KMS-11 (cell line): Measurements from ENCODE around the gene KRTAP19-8.

Source experiments
- H2AFZ ChIP-seq: fragments of 200-600 bp; sonication (generic); 2 replicates; pipeline ENCODE4 v1.6.1; 2016; ENCODE audit warnings: antibody characterized with exemption, mixed run types, low read depth
- H3K27ac ChIP-seq: fragments of 200-600 bp; sonication (generic); 2 replicates; pipeline ENCODE4 v1.6.1; 2016; ENCODE audit warnings: mild to moderate bottlenecking, mixed run types
- H3K27me3 ChIP-seq: fragments of 200-600 bp; sonication (generic); 2 replicates; pipeline ENCODE4 v1.6.1; 2017; ENCODE audit warnings: mild to moderate bottlenecking, low read depth, mixed run types, moderate library complexity; ENCODE audit not compliant: insufficient read depth
- H3K36me3 ChIP-seq: fragments of 200-600 bp; sonication (generic); 2 replicates; pipeline ENCODE4 v1.6.1; 2017; ENCODE audit warnings: mild to moderate bottlenecking, mixed run types; ENCODE audit not compliant: insufficient read depth
- H3K4me1 ChIP-seq: fragments of 200-600 bp; sonication (generic); 2 replicates; pipeline ENCODE4 v1.6.1; 2016; ENCODE audit warnings: mild to moderate bottlenecking, low read depth, mixed run types; ENCODE audit not compliant: poor library complexity, severe bottlenecking
- H3K4me2 ChIP-seq: fragments of 200-600 bp; sonication (generic); 2 replicates; pipeline ENCODE4 v1.7.0; 2016; ENCODE audit warnings: mild to moderate bottlenecking, mixed run types
- H3K4me3 ChIP-seq: fragments of 200-600 bp; sonication (generic); IDR thresholded peaks from 2 replicates; pipeline ENCODE4 v1.6.1; 2017; ENCODE audit warnings: low read depth, low read length, mixed read lengths; ENCODE audit not compliant: insufficient read depth
- H3K79me2 ChIP-seq: fragments of 200-600 bp; sonication (generic); 2 replicates; pipeline ENCODE4 v1.6.1; 2016; ENCODE audit warnings: low read depth, mixed run types; ENCODE audit not compliant: insufficient read depth
- H3K9ac ChIP-seq: fragments of 200-600 bp; sonication (generic); 2 replicates; pipeline ENCODE4 v1.6.1; 2016; ENCODE audit warnings: mild to moderate bottlenecking, mixed run types
- H4K20me1 ChIP-seq: fragments of 200-600 bp; sonication (generic); 2 replicates; pipeline ENCODE4 v1.6.1; 2016; ENCODE audit warnings: mild to moderate bottlenecking, mixed run types; ENCODE audit not compliant: insufficient read depth
- TF ChIP-seq, protein P1 (sequence below): fragments of 200-600 bp; sonication (generic); conservative IDR thresholded peaks from 2 replicates; pipeline ENCODE4 v1.6.1; 2017; ENCODE audit warnings: low read depth, mild to moderate bottlenecking, antibody characterized with exemption, low read length, moderate library complexity, mixed read lengths

Gene KRTAP19-8, protein sequence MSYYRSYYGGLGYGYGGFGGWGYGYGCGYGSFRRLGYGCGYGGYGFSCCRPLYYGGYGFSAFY

DNA sequence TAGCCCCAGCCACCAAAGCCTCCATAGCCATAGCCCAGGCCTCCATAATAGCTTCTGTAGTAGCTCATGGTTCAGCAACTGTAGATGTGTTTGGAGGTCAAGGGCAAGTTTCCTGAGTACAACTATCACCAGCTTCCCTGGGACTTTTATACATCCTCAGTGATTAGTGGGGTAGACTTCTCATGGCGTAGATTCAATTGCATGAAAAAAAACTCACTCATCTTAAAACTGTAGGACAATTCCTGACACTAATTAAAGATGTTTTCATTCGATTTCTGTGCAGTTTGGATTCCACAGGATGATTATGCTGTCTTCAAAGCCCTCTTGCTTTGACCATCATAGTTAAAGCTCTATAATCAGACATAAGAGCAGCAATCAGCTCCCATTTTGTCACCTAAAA, at the start of gene KRTAP19-8:
Gene KRTAP19-8, minus strand, starts transcription at position 101 of the 400 bp plus-strand sequence. Its CDS starts 33 bp downstream, at position 68.
- no peak within 1 kb of the TSS for H2AFZ ChIP-seq
- H3K4me3 ChIP-seq, result no peak within 1 kb of the TSS
- TF ChIP-seq, protein P1, sequence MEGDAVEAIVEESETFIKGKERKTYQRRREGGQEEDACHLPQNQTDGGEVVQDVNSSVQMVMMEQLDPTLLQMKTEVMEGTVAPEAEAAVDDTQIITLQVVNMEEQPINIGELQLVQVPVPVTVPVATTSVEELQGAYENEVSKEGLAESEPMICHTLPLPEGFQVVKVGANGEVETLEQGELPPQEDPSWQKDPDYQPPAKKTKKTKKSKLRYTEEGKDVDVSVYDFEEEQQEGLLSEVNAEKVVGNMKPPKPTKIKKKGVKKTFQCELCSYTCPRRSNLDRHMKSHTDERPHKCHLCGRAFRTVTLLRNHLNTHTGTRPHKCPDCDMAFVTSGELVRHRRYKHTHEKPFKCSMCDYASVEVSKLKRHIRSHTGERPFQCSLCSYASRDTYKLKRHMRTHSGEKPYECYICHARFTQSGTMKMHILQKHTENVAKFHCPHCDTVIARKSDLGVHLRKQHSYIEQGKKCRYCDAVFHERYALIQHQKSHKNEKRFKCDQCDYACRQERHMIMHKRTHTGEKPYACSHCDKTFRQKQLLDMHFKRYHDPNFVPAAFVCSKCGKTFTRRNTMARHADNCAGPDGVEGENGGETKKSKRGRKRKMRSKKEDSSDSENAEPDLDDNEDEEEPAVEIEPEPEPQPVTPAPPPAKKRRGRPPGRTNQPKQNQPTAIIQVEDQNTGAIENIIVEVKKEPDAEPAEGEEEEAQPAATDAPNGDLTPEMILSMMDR, result no peak
- H3K4me1 ChIP-seq, result peaks cover 23% of the 10 kb centered on the region
- no peak within 1 kb of the TSS for H3K4me2 ChIP-seq
- H3K9ac ChIP-seq, result no peak within 1 kb of the TSS
- H3K36me3 ChIP-seq, result no peaks in the 10 kb centered on the region
- no peaks in the 10 kb centered on the region for H3K27me3 ChIP-seq
- no peak within 1 kb of the TSS for H3K27ac ChIP-seq
- no peaks in the 10 kb centered on the region for H3K79me2 ChIP-seq
- no peaks in the 10 kb centered on the region for H4K20me1 ChIP-seq

DNA sequence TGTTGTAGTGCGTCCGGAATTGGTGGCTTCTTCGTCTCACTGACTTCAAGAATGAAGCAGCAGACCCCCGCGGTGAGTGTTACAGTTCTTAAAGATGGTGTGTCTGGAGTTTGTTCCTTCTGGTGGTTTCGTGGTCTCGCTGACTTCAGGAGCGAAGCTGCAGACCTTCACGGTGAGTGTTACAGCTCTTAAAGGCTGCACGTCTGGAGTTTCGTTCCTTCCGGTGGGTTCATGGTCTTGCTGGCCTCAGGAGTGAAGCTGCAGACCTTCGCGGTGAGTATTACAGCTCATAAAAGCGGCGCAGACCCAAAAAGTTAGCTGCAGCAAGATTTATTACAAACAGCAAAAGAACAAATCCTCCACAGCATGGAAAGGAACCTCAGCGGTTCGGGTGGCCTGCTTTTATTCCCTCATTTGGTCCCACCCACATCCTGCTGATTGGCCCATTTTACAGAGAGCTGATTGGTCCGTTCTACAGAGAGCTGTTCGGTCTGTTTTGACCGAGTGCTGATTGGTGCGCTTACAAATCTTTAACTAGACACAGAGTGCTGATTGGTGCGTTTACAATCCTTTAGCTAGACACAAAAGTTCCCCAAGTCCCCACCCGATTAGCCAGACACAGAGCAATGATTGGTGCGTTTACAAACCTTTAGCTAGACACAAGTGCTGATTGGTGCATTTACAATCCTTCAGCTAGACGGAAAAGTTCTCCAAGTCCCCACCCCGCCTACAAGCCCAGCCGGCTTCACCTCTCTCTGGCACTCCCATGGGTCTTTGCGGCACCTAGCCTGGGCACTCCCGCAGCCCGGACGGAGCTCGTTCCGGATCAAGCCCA, 49.6 kb upstream of the KRTAP19-8 start:
- Histone ChIP-seq H3K36me3 (no peaks in the 10 kb centered on the region), H4K20me1 (no peaks in the 10 kb centered on the region), H3K4me3 (no peak overlapping the region), H2AFZ (no peak overlapping the region), H3K4me2 (no peak overlapping the region), H3K79me2 (no peaks in the 10 kb centered on the region), H3K27ac (no peak overlapping the region), H3K27me3 (no peaks in the 10 kb centered on the region), H3K9ac (no peak overlapping the region), H3K4me1 (no peaks in the 10 kb centered on the region)
- TF ChIP-seq, protein P1, result no peak

DNA sequence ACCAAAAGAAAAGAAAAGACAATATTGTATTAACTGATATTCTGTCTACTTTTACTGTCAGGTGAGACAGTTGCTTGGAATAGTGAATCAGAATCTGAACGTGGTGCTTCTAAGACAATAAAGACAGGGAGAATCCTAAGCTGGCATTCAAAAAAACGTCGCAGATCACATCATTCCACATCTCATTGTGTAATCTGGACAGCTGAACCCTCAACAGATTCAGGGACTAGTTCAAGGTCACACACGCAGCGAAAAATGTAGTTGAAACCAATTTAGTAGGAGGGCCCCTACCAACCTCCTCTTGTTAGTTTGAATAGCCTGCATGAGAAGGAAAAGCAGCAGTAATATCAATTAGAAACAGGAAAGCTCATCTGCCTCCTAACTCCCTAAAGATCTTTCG, 46.4 kb upstream of the KRTAP19-8 start:
- H3K4me3 ChIP-seq, result no peak overlapping the region
- H4K20me1 ChIP-seq, result no peaks in the 10 kb centered on the region
- no peaks in the 10 kb centered on the region for H3K79me2 ChIP-seq
- H2AFZ ChIP-seq, result no peak overlapping the region
- TF ChIP-seq, protein P1, result no peak
- no peak overlapping the region for H3K27ac ChIP-seq
- H3K4me1 ChIP-seq, result no peaks in the 10 kb centered on the region
- no peaks in the 10 kb centered on the region for H3K36me3 ChIP-seq
- no peak overlapping the region for H3K4me2 ChIP-seq
- no peak overlapping the region for H3K9ac ChIP-seq
- no peaks in the 10 kb centered on the region for H3K27me3 ChIP-seq

DNA sequence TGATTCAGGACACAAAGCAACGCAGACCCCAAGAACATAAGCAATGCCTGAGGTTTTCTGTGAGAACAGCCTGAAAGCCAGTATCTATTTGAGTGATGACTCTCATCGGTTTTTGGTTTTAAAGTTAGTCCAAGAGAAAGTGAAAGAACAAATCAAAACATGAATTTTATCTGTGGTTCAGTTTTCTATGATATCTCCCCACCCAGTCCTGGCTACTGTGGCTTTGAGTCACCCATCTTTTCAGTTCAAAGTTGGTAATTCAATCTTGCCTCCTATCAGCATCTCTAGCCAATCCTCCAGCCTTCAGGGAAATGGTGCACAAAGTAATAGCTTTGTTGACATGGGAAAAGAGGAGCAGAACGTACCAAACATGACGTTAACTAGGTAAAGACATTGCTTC, 40.5 kb upstream of the KRTAP19-8 start:
- Histone ChIP-seq H3K79me2 (no peaks in the 10 kb centered on the region), H3K27me3 (no peaks in the 10 kb centered on the region), H3K4me2 (no peak overlapping the region), H3K9ac (no peak overlapping the region), H3K4me1 (peaks cover 6% of the 10 kb centered on the region), H2AFZ (no peak overlapping the region), H3K36me3 (no peaks in the 10 kb centered on the region), H4K20me1 (no peaks in the 10 kb centered on the region), H3K27ac (no peak overlapping the region), H3K4me3 (no peak overlapping the region)
- TF ChIP-seq, protein P1, result no peak
